Fibroblast of skin of left quadriceps (primary cell): ENCODE data around the gene MTX1.
A peak's percentile ranks its signal among the peaks of the same experiment; 100 is the strongest.
"Not testable (repeated sequence)": the region's sequence is repeated elsewhere in the genome, so short reads cannot be mapped to it uniquely, and the experiment has no call there.

Experiments used
- DNase-seq, 2 experiments: peaks; one replicate each; pipeline ENCODE4 v3.0.0-alpha.2; 2013; ENCODE audit warnings: low read depth in 2 of 2

MTX1 gene

GRCh38 chr1:155235375-155235774 lies 26.9 kb downstream of the MTX1 start:
- DNase-seq, result not testable (repeated sequence)

GRCh38 chr1:155236451-155236850 lies 28.0 kb downstream of the MTX1 start:
- DNase-seq, result no peak

- DNase-seq, result peak; percentile 76 to 77
Measured at GRCh38 chr1:155241069-155241679, 32.7 kb downstream of the MTX1 start.

- no peak for DNase-seq
Measured at GRCh38 chr1:155241841-155242264, 33.4 kb downstream of the MTX1 start.

- no peak for DNase-seq
Measured at GRCh38 chr1:155242805-155243358, 34.4 kb downstream of the MTX1 start.

- DNase-seq, result peak; percentile 100
Measured at GRCh38 chr1:155244368-155245162, 36.1 kb downstream of the MTX1 start.

GRCh38 chr1:155245163-155245524 lies 36.6 kb downstream of the MTX1 start:
- no peak for DNase-seq

GRCh38 chr1:155246796-155247195 lies 38.3 kb downstream of the MTX1 start:
- DNase-seq, result not testable (repeated sequence)

- DNase-seq, result no peak
Measured at GRCh38 chr1:155247667-155248553, 39.4 kb downstream of the MTX1 start.

- DNase-seq, result no peak
Measured at GRCh38 chr1:155250246-155250632, 41.7 kb downstream of the MTX1 start.

GRCh38 chr1:155250633-155251449 lies 42.3 kb downstream of the MTX1 start:
- peak; percentile 77 to 78 for DNase-seq

- DNase-seq, result no peak
Measured at GRCh38 chr1:155251566-155251965, 43.1 kb downstream of the MTX1 start.

GRCh38 chr1:155253208-155253607 lies 44.7 kb downstream of the MTX1 start:
- no peak for DNase-seq

- no peak for DNase-seq
Measured at GRCh38 chr1:155253797-155254196, 45.3 kb downstream of the MTX1 start.

GRCh38 chr1:155254228-155254713 lies 45.8 kb downstream of the MTX1 start:
- DNase-seq, result no peak

- no peak for DNase-seq
Measured at GRCh38 chr1:155254714-155255242, 46.3 kb downstream of the MTX1 start.

- peak in 1 of 2 experiments; percentile 44 for DNase-seq
Measured at GRCh38 chr1:155255243-155256007, 46.9 kb downstream of the MTX1 start, which contains the start of gene ENTREP3. TSS of gene ENTREP3 (minus strand) at chr1:155255483. CDS start at chr1:155254877, 606 bp downstream.

- DNase-seq, result no peak
Measured at GRCh38 chr1:155256058-155256852, 47.8 kb downstream of the MTX1 start.

GRCh38 chr1:155260276-155260675 lies 51.8 kb downstream of the MTX1 start:
- DNase-seq, result no peak
